IMR-90 (cell line): ENCODE results near the gene CLEC3B. TPM values are rescaled to one million over a fixed set of nuclear protein-coding genes. Genes with fewer than 3 reads are reported as not detected.
A peak's percentile ranks its signal among the peaks of the same experiment; 100 is the strongest.

Experiments used
- ATAC-seq: fragments of 200-7000 bp; cut with Tn5 transposase; 2 replicates; pipeline ENCODE4 v1.9.1; 2020; ENCODE audit warnings: low read depth, mild to moderate bottlenecking, moderate library complexity
- BruUV-seq: library from RNA; stranded (reverse); fragments of 400-500 nt; replicated peaks from 2 replicates; lab custom pipeline; 2021; lab: Mats Ljungman, UMichigan
- CTCF ChIA-PET: fragments of 300-600 bp; formaldehyde crosslinking; extraction: SDS; loops from one replicate; lab custom pipeline; 2021; ENCODE audit warnings: antibody characterized with exemption; lab: Yijun Ruan, JAX
- POLR2A ChIA-PET: fragments of 300-600 bp; sonication (Branson Sonifier 250); formaldehyde crosslinking; loops from one replicate; lab custom pipeline; 2022; ENCODE audit warnings: antibody characterized with exemption; ENCODE audit not compliant: unreplicated experiment; lab: Charles Lee
- DNase-seq: peaks from one replicate; pipeline ENCODE4 v3.0.0; 2013
- H2AFZ ChIP-seq: replicated peaks from 2 replicates; pipeline ENCODE3; 2013; ENCODE audit warnings: low read length, mild to moderate bottlenecking; ENCODE audit not compliant: poor library complexity
- H2AK5ac ChIP-seq: 2 replicates; pipeline ENCODE4 v1.6.1; 2013; ENCODE audit warnings: low read depth, low read length, inconsistent platforms
- H2AK9ac ChIP-seq: replicated peaks from 2 replicates; pipeline ENCODE3; 2013; ENCODE audit warnings: mild to moderate bottlenecking, low read depth, low read length, moderate library complexity; ENCODE audit not compliant: poor library complexity
- H2BK120ac ChIP-seq: 2 replicates; pipeline ENCODE4 v1.6.1; 2013; ENCODE audit warnings: low read depth, low read length, inconsistent platforms
- H2BK15ac ChIP-seq: 3 replicates; pipeline ENCODE4 v1.6.1; 2013; ENCODE audit warnings: low read depth, low read length, inconsistent platforms
- H2BK20ac ChIP-seq: 2 replicates; pipeline ENCODE4 v1.6.1; 2013; ENCODE audit warnings: low read depth, mild to moderate bottlenecking, inconsistent platforms, low read length, moderate library complexity
- H2BK5ac ChIP-seq: 2 replicates; pipeline ENCODE4 v1.6.1; 2013; ENCODE audit warnings: mild to moderate bottlenecking, low read depth, low read length, inconsistent platforms; ENCODE audit not compliant: poor library complexity, severe bottlenecking
- H3K14ac ChIP-seq: replicated peaks from 2 replicates; pipeline ENCODE4 v1.6.1; 2013; ENCODE audit warnings: low read depth, low read length, inconsistent platforms
- H3K18ac ChIP-seq: 2 replicates; pipeline ENCODE4 v1.6.1; 2013; ENCODE audit warnings: low read depth, low read length, control low read depth
- H3K23ac ChIP-seq: 2 replicates; pipeline ENCODE4 v1.6.1; 2013; ENCODE audit warnings: low read depth, low read length, inconsistent platforms
- H3K27ac ChIP-seq: 2 replicates; pipeline ENCODE4 v1.5.1; 2013; ENCODE audit warnings: mild to moderate bottlenecking, control low read depth, low read length; ENCODE audit not compliant: insufficient read depth
- H3K27me3 ChIP-seq: 2 replicates; pipeline ENCODE4 v1.6.1; 2013; ENCODE audit warnings: low read length; ENCODE audit not compliant: control insufficient read depth, insufficient read depth
- H3K36me3 ChIP-seq: 2 replicates; pipeline ENCODE4 v1.6.1; 2013; ENCODE audit warnings: low read length, mixed read lengths; ENCODE audit not compliant: control insufficient read depth, insufficient read depth
- H3K4ac ChIP-seq: 2 replicates; pipeline ENCODE4 v1.6.1; 2013; ENCODE audit warnings: low read depth, low read length, inconsistent platforms
- H3K4me1 ChIP-seq: 2 replicates; pipeline ENCODE4 v1.6.1; 2013; ENCODE audit warnings: low read length, mixed read lengths; ENCODE audit not compliant: control insufficient read depth, insufficient read depth
- H3K4me2 ChIP-seq: 2 replicates; pipeline ENCODE4 v1.6.1; 2013; ENCODE audit warnings: low read depth, mild to moderate bottlenecking, control low read depth, low read length, moderate library complexity
- H3K4me3 ChIP-seq: 2 replicates; pipeline ENCODE4 v1.5.1; 2013; ENCODE audit warnings: low read depth, mild to moderate bottlenecking, control low read depth, low read length, moderate library complexity; ENCODE audit not compliant: insufficient read depth
- H3K56ac ChIP-seq: 2 replicates; pipeline ENCODE4 v1.6.1; 2013; ENCODE audit warnings: low read length, inconsistent platforms; ENCODE audit not compliant: insufficient read depth; ENCODE audit errors: extremely low read depth
- H3K79me1 ChIP-seq, 2 experiments: 2 replicates each; pipeline ENCODE4 v1.6.1; 2013; ENCODE audit warnings: low read length in 2 of 2, inconsistent platforms in 1 of 2, low read depth in 1 of 2
- H3K9ac ChIP-seq: 2 replicates; pipeline ENCODE4 v1.6.1; 2013; ENCODE audit warnings: low read depth, low read length, control low read depth
- H3K9me1 ChIP-seq: 2 replicates; pipeline ENCODE4 v1.6.1; 2013; ENCODE audit warnings: low read length, inconsistent platforms; ENCODE audit not compliant: insufficient read depth
- H3K9me3 ChIP-seq: 2 replicates; pipeline ENCODE4 v1.6.1; 2013; ENCODE audit warnings: low read length; ENCODE audit not compliant: control insufficient read depth, insufficient read depth
- H4K20me1 ChIP-seq: 2 replicates; pipeline ENCODE4 v1.6.1; 2013; ENCODE audit warnings: low read length, inconsistent platforms; ENCODE audit not compliant: insufficient read depth
- H4K5ac ChIP-seq: 2 replicates; pipeline ENCODE4 v1.6.1; 2013; ENCODE audit warnings: mild to moderate bottlenecking, low read depth, low read length, control low read depth
- H4K8ac ChIP-seq, 2 experiments: 2 replicates each; pipeline ENCODE4 v1.6.1; 2013; ENCODE audit warnings: low read depth in 2 of 2, low read length in 2 of 2, control low read depth in 1 of 2, inconsistent platforms in 1 of 2
- H4K91ac ChIP-seq: 2 replicates; pipeline ENCODE4 v1.6.1; 2013; ENCODE audit warnings: low read depth, low read length, inconsistent platforms; ENCODE audit not compliant: insufficient read depth
- RAD21 ChIP-seq: IDR thresholded peaks from 2 replicates; pipeline ENCODE4 v1.6.1; 2012; ENCODE audit warnings: low read length, improper control_type of control experiment
- RCOR1 ChIP-seq: IDR thresholded peaks from 2 replicates; pipeline ENCODE4 v1.6.1; 2012; ENCODE audit warnings: mild to moderate bottlenecking, low read length, improper control_type of control experiment; ENCODE audit not compliant: insufficient replicate concordance
- WGBS, 2 experiments: methylation state at CpG; one replicate each; pipeline versions ENCODE4 v1.1.5 to v1.1.7; 2013; ENCODE audit warnings: missing lambda C conversion rate in 2 of 2; ENCODE audit not compliant: insufficient read length in 1 of 2; ENCODE audit errors: extremely low coverage in 2 of 2; 5-methylcytosine and 5-hydroxymethylcytosine counted together
- dilution Hi-C: fragments of 300-500 bp; cut with HindIII; formaldehyde crosslinking; loops from one replicate; pipeline ENCODE4 v1.14.3; 2018; ENCODE audit warnings: low sequenced_read_pairs; ENCODE audit not compliant: unreplicated experiment
- in situ Hi-C: fragments of 300-500 bp; cut with MboI; formaldehyde crosslinking; loops from 3 replicates; pipeline ENCODE4 v1.14.3; 2019; ENCODE audit warnings: low sequenced_read_pairs, inconsistent platforms, mixed read lengths
- intact Hi-C: fragments of 100-400 bp; cut with micrococcal nuclease; formaldehyde crosslinking; loops from 2 replicates; pipeline ENCODE4 v1.10.0; 2022
- polyA plus RNA-seq, 3 experiments: library from polyadenylated mRNA; depleted of rRNA; stranded (reverse); fragments of >200 nt; gene quantifications; 2 replicates each; pipeline ENCODE4 v1.2.3, GENCODE V29; 2012; ENCODE audit warnings: low replicate concordance in 1 of 3
- total RNA-seq: library from RNA; depleted of rRNA; stranded (reverse); fragments of >200 nt; gene quantifications from 2 replicates; pipeline ENCODE4 v1.2.3, GENCODE V29; 2012

Gene CLEC3B
- total and polyA plus RNA-seq, 2 of the 4 experiments (the other 2 are of a cell fraction) = 3.6 to 13.2 TPM

- dilution Hi-C loops = loop anchor here (25.0 kb wide), 1 partner anchor 478 kb away; no protein-coding TSS in a partner anchor
- intact Hi-C loops = loop anchor here (5.0 to 10.0 kb wide), 2 partner anchors 500 to 1048 kb away; no protein-coding TSS in a partner anchor
Observed at GRCh38 chr3:45034612-45035252, 8.6 kb downstream of the CLEC3B start.

More at GRCh38 chr3:45034612-45035252, 8.6 kb downstream of the CLEC3B start:
- no peak for TF ChIP-seq RAD21
- no peak for TF ChIP-seq RCOR1
- no peak overlapping the region for H3K23ac ChIP-seq
- H3K27me3 ChIP-seq = no peaks in the 10 kb centered on the region
- CTCF ChIA-PET = no interaction called here
- DNase-seq (no peak), ATAC-seq (no peak)
- H4K20me1 ChIP-seq = no peaks in the 10 kb centered on the region
- no peak overlapping the region; the same call in 1 of the 2 replicates for H2AK5ac ChIP-seq
- H3K14ac ChIP-seq = no peak overlapping the region
- no peak overlapping the region for H4K8ac ChIP-seq
- peak overlapping the region; percentile 29; the same call in 1 of the 2 replicates for H4K91ac ChIP-seq
- no peak overlapping the region for H2BK5ac ChIP-seq
- POLR2A ChIA-PET = no interaction called here
- no peak overlapping the region for H3K56ac ChIP-seq
- H3K27ac ChIP-seq = no peak overlapping the region
- H3K9ac ChIP-seq = no peak overlapping the region
- H4K5ac ChIP-seq = no peak overlapping the region
- H2BK20ac ChIP-seq = no peak overlapping the region
- peaks cover 2% of the 10 kb centered on the region; the same call in 1 of the 2 replicates for H3K9me1 ChIP-seq
- H3K4me1 ChIP-seq = peaks cover 9% of the 10 kb centered on the region; the same call in 1 of the 2 replicates
- no peak overlapping the region for H3K4me2 ChIP-seq
- H3K4ac ChIP-seq = no peak overlapping the region
- no TSS peak for BruUV-seq
- H3K9me3 ChIP-seq = no peaks in the 10 kb centered on the region
- H3K79me1 ChIP-seq = no peaks in the 10 kb centered on the region
- no peak overlapping the region for H2BK15ac ChIP-seq
- H2AFZ ChIP-seq = peak overlapping the region; percentile 73
- no peaks in the 10 kb centered on the region for H3K36me3 ChIP-seq
- H3K4me3 ChIP-seq = no peak overlapping the region
- H2BK120ac ChIP-seq = no peak overlapping the region
- H3K18ac ChIP-seq = no peak overlapping the region
- 100% methylated on average over 2 of the region's 3 CpGs; no CpG with 5 or more reads in 1 of the 2 experiments for WGBS, 2 experiments
- peak overlapping the region; percentile 30 for H2AK9ac ChIP-seq
- in situ Hi-C loops = loop anchor here (5.0 to 25.0 kb wide), 4 partner anchors 473 to 1053 kb away; no protein-coding TSS in a partner anchor
